Mesendoderm (in vitro differentiated cells): ENCODE data around the gene SLC23A1.

ENCODE experiments used
- DNase-seq: peaks from one replicate; pipeline ENCODE4 v3.0.0; 2013
- H2AK5ac ChIP-seq: 2 replicates; pipeline ENCODE4 v1.6.1; 2013; ENCODE audit warnings: low read length, inconsistent platforms
- H2BK120ac ChIP-seq: 2 replicates; pipeline ENCODE4 v1.6.1; 2013; ENCODE audit warnings: low read depth, mild to moderate bottlenecking, low read length, moderate library complexity, mixed read lengths
- H2BK15ac ChIP-seq: replicated peaks from 2 replicates; pipeline ENCODE4 v1.6.1; 2013; ENCODE audit warnings: low read depth, mild to moderate bottlenecking, moderate library complexity
- H2BK5ac ChIP-seq: 2 replicates; pipeline ENCODE4 v1.6.1; 2013; ENCODE audit warnings: low read length, inconsistent platforms
- H3K18ac ChIP-seq: 2 replicates; pipeline ENCODE4 v1.6.1; 2013; ENCODE audit warnings: mild to moderate bottlenecking, low read length, mixed read lengths
- H3K23ac ChIP-seq: one replicate; pipeline ENCODE4 v1.6.1; 2013; ENCODE audit warnings: low read length
- H3K27ac ChIP-seq: 2 replicates; pipeline ENCODE4 v1.5.1; 2013; ENCODE audit warnings: low read depth, mild to moderate bottlenecking, inconsistent platforms, low read length, moderate library complexity
- H3K27me3 ChIP-seq: 2 replicates; pipeline ENCODE4 v1.6.1; 2013; ENCODE audit warnings: low read length, control low read depth, mild to moderate bottlenecking, inconsistent platforms; ENCODE audit not compliant: insufficient read depth, poor library complexity
- H3K36me3 ChIP-seq: 2 replicates; pipeline ENCODE4 v1.6.1; 2013; ENCODE audit warnings: low read length, inconsistent platforms; ENCODE audit not compliant: control insufficient read depth, insufficient read depth
- H3K4ac ChIP-seq: one replicate; pipeline ENCODE4 v1.6.1; 2013; ENCODE audit warnings: low read depth, mild to moderate bottlenecking, low read length, moderate library complexity
- H3K4me1 ChIP-seq: 2 replicates; pipeline ENCODE4 v1.6.1; 2013; ENCODE audit warnings: low read depth, low read length, inconsistent platforms; ENCODE audit not compliant: control insufficient read depth
- H3K4me2 ChIP-seq: 2 replicates; pipeline ENCODE4 v1.6.1; 2013; ENCODE audit warnings: low read length
- H3K4me3 ChIP-seq: 2 replicates; pipeline ENCODE4 v1.5.1; 2013; ENCODE audit warnings: mild to moderate bottlenecking, low read length
- H3K56ac ChIP-seq: one replicate; pipeline ENCODE4 v1.6.1; 2013; ENCODE audit warnings: low read length
- H3K79me1 ChIP-seq: 2 replicates; pipeline ENCODE4 v1.6.1; 2013; ENCODE audit warnings: low read length, inconsistent platforms
- H3K79me2 ChIP-seq: 2 replicates; pipeline ENCODE4 v1.6.1; 2013; ENCODE audit warnings: mild to moderate bottlenecking, low read length; ENCODE audit not compliant: control insufficient read depth, insufficient read depth
- H3K9ac ChIP-seq: 2 replicates; pipeline ENCODE4 v1.6.1; 2013; ENCODE audit warnings: low read length, inconsistent platforms
- H4K5ac ChIP-seq: one replicate; pipeline ENCODE4 v1.6.1; 2013; ENCODE audit warnings: low read length
- H4K8ac ChIP-seq: one replicate; pipeline ENCODE4 v1.6.1; 2013; ENCODE audit warnings: low read depth, mild to moderate bottlenecking, control low read depth, low read length, moderate library complexity
- WGBS: extraction: QIAGEN DNeasy Blood & Tissue Kit; methylation state at CpG from one replicate; pipeline ENCODE4 v1.1.7; 2013; ENCODE audit warnings: low lambda C conversion rate, missing lambda C conversion rate; ENCODE audit not compliant: insufficient coverage; ENCODE audit errors: extremely low coverage; 5-methylcytosine and 5-hydroxymethylcytosine counted together

The SLC23A1 gene

DNA sequence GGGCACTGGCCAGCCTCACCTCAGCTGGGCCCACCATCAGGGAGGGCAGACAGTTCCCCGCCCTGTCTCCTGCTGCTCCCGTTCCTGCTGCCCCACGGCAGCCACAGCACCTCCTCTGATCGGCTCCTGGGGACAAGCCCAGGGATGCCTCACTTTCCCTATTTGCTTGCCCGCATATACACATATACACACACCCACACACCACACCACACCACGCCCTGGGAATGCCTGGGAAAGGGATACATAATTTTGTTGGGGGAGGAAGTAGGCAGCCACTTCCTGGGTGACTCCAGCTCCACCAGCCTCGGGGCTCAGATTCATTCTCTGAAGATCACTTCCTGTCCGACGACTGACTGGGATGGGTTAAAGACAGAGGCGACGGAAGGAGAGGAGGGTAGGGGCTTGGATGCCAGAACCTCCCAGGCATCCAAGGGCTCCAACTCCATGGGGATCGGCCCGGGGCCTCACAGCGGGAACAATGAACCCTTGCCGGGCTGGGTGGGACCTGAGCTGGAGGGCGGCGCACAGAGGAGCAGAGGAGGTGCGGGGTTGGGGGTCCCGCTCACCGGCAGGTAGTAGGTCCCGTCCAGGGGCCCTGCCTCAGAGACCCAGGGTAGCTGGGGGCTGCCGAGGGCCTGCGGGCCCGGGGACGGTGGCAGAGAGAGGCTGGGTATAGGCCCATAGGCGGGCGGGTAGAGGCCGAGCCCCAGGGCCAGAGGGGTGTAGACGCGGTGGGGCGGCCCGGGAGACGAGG is 8.7 kb upstream of the SLC23A1 start:
- WGBS: no CpG with 5 or more reads among the region's 33 CpGs
- Histone ChIP-seq H2BK5ac (no peak overlapping the region), H3K56ac (peak overlapping the region; percentile 70), H3K27ac (no peak overlapping the region), H3K79me2 (no peaks in the 10 kb centered on the region), H4K8ac (no peak overlapping the region), H3K4me1 (peaks cover 6% of the 10 kb centered on the region), H3K79me1 (no peaks in the 10 kb centered on the region), H3K18ac (no peak overlapping the region), H3K4me3 (no peak overlapping the region), H3K23ac (no peak overlapping the region), H3K4ac (no peak overlapping the region), H4K5ac (no peak overlapping the region), H2BK15ac (no peak overlapping the region), H3K36me3 (no peaks in the 10 kb centered on the region), H3K4me2 (peak overlapping the region; percentile 48), H2BK120ac (no peak overlapping the region), H3K9ac (peak overlapping the region; percentile 60), H2AK5ac (no peak overlapping the region), H3K27me3 (peaks cover 3% of the 10 kb centered on the region)
- DNase-seq: no peak

DNA sequence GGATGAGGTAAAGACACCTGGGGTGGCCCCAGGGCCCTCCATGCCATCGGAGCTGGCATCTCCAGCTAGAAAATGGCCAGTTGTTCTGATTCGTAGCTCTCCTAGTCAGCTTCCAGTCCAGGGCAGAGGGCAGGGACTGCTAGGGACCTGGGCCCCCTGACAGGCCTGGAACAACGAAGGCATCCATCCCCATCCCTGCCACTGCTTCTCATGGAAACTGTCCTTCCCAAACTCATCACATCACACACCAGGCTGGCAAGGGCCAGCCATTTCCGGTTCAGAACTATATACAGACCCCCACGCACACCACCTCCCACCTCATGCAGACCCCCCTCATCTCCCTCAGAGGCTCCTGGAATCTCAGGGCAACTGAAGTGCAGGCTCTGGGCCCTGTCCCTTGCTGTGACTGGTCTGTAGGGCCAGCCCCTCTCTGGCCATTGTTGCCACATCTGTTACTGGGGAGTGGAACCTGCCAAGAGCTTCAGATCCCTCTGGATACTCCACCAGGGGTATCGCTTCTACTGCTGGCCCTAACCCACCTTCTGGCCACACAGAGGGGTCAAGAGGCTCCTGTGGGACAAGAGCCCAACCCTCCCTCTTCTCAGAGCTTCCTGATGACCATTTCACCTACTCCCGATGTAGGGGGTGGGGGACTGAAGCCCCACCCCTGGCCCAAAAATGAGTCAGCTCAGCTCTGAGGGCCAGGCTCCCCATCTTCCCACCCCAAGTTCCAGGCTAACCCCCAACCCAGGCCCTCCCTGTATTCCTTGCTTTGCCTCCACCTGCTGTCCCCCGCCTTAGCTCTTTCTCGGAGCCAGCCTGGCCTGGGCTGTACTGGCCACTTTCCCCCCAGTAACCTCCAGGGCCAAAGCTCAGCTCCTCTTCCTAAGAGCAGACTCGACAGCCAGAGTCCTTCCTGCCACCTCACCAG is 7.8 kb upstream of the SLC23A1 start:
- H3K27me3 ChIP-seq: peaks cover 3% of the 10 kb centered on the region
- no peaks in the 10 kb centered on the region for H3K79me1 ChIP-seq
- no CpG with 5 or more reads among the region's 10 CpGs for WGBS
- H3K36me3 ChIP-seq: no peaks in the 10 kb centered on the region
- H2BK120ac ChIP-seq: no peak overlapping the region
- no peak overlapping the region for H4K5ac ChIP-seq
- no peak overlapping the region for H3K4me2 ChIP-seq
- H2AK5ac ChIP-seq: no peak overlapping the region
- peaks cover 4% of the 10 kb centered on the region for H3K4me1 ChIP-seq
- DNase-seq: no peak
- H4K8ac ChIP-seq: no peak overlapping the region
- no peaks in the 10 kb centered on the region for H3K79me2 ChIP-seq
- no peak overlapping the region for H3K18ac ChIP-seq
- H3K23ac ChIP-seq: no peak overlapping the region
- no peak overlapping the region for H2BK5ac ChIP-seq
- H3K4me3 ChIP-seq: no peak overlapping the region
- no peak overlapping the region for H3K4ac ChIP-seq
- no peak overlapping the region for H2BK15ac ChIP-seq
- no peak overlapping the region for H3K9ac ChIP-seq
- no peak overlapping the region for H3K27ac ChIP-seq
- H3K56ac ChIP-seq: peak overlapping the region; percentile 19

GRCh38 chr5:139389701-139390638 is 6.9 kb upstream of the SLC23A1 start, which contains the start of gene MZB1:
Gene MZB1 (minus strand): TSS chr5:139389913. CDS start chr5:139389856, 57 bp downstream.
- Histone ChIP-seq H4K5ac (no peak within 1 kb of the TSS), H3K36me3 (no peaks in the 10 kb centered on the region), H3K9ac (no peak within 1 kb of the TSS), H3K23ac (no peak within 1 kb of the TSS), H3K4me1 (no peaks in the 10 kb centered on the region), H3K18ac (no peak within 1 kb of the TSS), H2AK5ac (no peak within 1 kb of the TSS), H3K4me3 (no peak within 1 kb of the TSS), H3K4ac (no peak within 1 kb of the TSS), H3K4me2 (no peak within 1 kb of the TSS), H3K79me2 (no peaks in the 10 kb centered on the region), H2BK120ac (no peak within 1 kb of the TSS), H3K56ac (no peak within 1 kb of the TSS), H2BK5ac (no peak within 1 kb of the TSS), H3K27me3 (peaks cover 3% of the 10 kb centered on the region), H3K27ac (no peak within 1 kb of the TSS), H2BK15ac (no peak within 1 kb of the TSS), H3K79me1 (no peaks in the 10 kb centered on the region), H4K8ac (no peak within 1 kb of the TSS)
- no peak for DNase-seq
- WGBS: no CpG with 5 or more reads among the region's 11 CpGs

DNA sequence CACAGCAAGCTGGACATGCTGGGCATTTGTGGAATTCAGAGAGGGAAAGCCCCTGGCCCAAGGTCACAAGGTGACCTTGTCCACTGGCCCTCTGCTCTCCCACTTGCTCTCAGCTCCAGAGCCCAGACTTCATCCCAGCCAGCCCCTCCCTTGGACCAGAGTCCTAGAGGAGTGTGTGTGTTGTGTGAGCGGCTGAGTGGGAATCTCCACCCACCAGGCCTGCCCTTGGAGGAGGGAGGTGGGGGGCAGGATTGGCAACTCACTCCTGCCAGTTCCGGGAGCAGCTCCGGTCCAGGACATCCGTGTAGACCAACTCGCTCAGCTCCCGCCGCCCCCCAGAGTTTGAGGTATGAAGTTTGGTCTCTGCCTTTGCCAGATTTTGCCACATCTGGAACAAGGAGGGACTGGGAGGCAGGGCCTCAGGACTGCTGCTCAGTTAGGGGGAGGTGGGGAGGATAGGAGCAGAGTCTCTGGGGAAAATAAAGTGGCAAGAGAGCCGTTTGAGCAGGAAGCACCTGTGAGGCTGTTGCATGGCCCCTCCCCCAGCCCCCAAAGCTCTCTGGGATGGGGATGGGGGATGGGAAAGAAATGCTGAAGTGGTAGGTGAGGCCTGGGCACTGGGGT is 5.2 kb upstream of the SLC23A1 start:
- WGBS: no CpG with 5 or more reads among the region's 8 CpGs
- Histone ChIP-seq H2BK15ac (no peak overlapping the region), H2BK120ac (no peak overlapping the region), H3K27me3 (no peaks in the 10 kb centered on the region), H3K27ac (no peak overlapping the region), H3K4me2 (no peak overlapping the region), H3K4me1 (no peaks in the 10 kb centered on the region), H3K23ac (no peak overlapping the region), H3K79me2 (no peaks in the 10 kb centered on the region), H3K79me1 (no peaks in the 10 kb centered on the region), H2AK5ac (no peak overlapping the region), H3K56ac (no peak overlapping the region), H3K36me3 (no peaks in the 10 kb centered on the region), H3K18ac (no peak overlapping the region), H3K4ac (no peak overlapping the region), H3K9ac (no peak overlapping the region), H3K4me3 (no peak overlapping the region), H2BK5ac (no peak overlapping the region), H4K5ac (no peak overlapping the region), H4K8ac (no peak overlapping the region)
- peak; percentile 28 for DNase-seq

DNA sequence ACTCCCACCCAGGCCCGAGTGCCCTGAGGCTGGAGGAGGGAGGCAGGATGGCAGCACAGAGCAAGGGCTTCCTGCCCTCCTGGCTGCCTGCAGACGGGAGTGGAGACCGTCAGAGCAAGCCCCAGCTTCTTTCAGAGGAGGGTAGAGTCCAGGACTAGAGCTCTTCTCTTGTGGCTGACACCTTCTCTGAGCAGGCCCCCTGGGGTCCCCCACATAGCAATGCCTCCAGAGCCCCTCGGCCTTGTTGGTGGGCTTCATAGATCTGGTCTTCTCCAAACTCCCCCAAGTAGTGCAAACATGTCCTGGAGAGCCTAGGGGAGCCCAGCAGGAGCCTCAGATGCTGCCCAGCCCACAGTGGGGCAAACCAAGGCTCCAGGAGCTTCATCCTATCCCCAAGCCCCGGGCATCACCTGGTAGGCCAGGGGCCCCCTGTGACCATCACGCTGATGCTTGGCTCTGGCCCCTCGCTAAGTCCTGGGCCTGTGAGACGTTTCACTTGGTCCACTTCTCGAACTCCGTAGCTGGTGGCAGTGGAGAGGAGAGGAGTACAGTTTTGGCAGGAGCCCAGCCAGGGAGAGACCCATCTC is 4.6 kb upstream of the SLC23A1 start:
- Histone ChIP-seq H3K27me3 (no peaks in the 10 kb centered on the region), H2BK120ac (no peak overlapping the region), H3K79me1 (no peaks in the 10 kb centered on the region), H2BK15ac (no peak overlapping the region), H3K36me3 (no peaks in the 10 kb centered on the region), H3K27ac (no peak overlapping the region), H4K5ac (no peak overlapping the region), H3K56ac (no peak overlapping the region), H3K4ac (no peak overlapping the region), H2BK5ac (no peak overlapping the region), H3K23ac (no peak overlapping the region), H3K79me2 (no peaks in the 10 kb centered on the region), H2AK5ac (no peak overlapping the region), H3K4me1 (peaks cover 2% of the 10 kb centered on the region), H3K4me3 (no peak overlapping the region), H4K8ac (no peak overlapping the region), H3K18ac (no peak overlapping the region), H3K4me2 (no peak overlapping the region), H3K9ac (no peak overlapping the region)
- no CpG with 5 or more reads among the region's 10 CpGs for WGBS
- DNase-seq: no peak
